NCI-H128 (cell line): ENCODE measurements around the gene CD2AP.
"Not testable (repeated sequence)": the region's sequence is repeated elsewhere in the genome, so short reads cannot be mapped to it uniquely, and the experiment has no call there.

Experiments used
- DNase-seq: peaks from one replicate; lab custom pipeline; 2025; ENCODE audit not compliant: unreplicated experiment; lab: John Stamatoyannopoulos, UW

The CD2AP gene

GRCh38 chr6:47456536-47456975, 21.0 kb upstream of the CD2AP start:
- DNase-seq, result no peak

GRCh38 chr6:47457370-47457769, 20.2 kb upstream of the CD2AP start:
- DNase-seq, result no peak

- no peak for DNase-seq
Observed at GRCh38 chr6:47464052-47464451, 13.5 kb upstream of the CD2AP start.

GRCh38 chr6:47465117-47465516, 12.5 kb upstream of the CD2AP start:
- no peak for DNase-seq

- no peak for DNase-seq
Observed at GRCh38 chr6:47471911-47472310, 5.7 kb upstream of the CD2AP start.

- no peak for DNase-seq
Observed at GRCh38 chr6:47473791-47474346, 3.7 kb upstream of the CD2AP start.

- no peak for DNase-seq
Observed at GRCh38 chr6:47475319-47475816, 2.2 kb upstream of the CD2AP start.

- no peak for DNase-seq
Observed at GRCh38 chr6:47476781-47477496, 650 bp upstream of the CD2AP start.

GRCh38 chr6:47478233-47479139, 897 bp downstream of the CD2AP start:
- no peak for DNase-seq

- DNase-seq, result no peak
Observed at GRCh38 chr6:47479140-47479508, 1.5 kb downstream of the CD2AP start.

- DNase-seq, result no peak
Observed at GRCh38 chr6:47479874-47480273, 2.3 kb downstream of the CD2AP start.

GRCh38 chr6:47481213-47481612, 3.6 kb downstream of the CD2AP start:
- DNase-seq, result not testable (repeated sequence)

- DNase-seq, result no peak
Observed at GRCh38 chr6:47481806-47482205, 4.2 kb downstream of the CD2AP start.

- DNase-seq, result no peak
Observed at GRCh38 chr6:47483516-47483852, 5.9 kb downstream of the CD2AP start.

GRCh38 chr6:47483853-47484546, 6.4 kb downstream of the CD2AP start:
- DNase-seq, result no peak

GRCh38 chr6:47484616-47485015, 7.0 kb downstream of the CD2AP start:
- DNase-seq, result no peak

- DNase-seq, result no peak
Observed at GRCh38 chr6:47485083-47485482, 7.5 kb downstream of the CD2AP start.

GRCh38 chr6:47485491-47486135, 8.0 kb downstream of the CD2AP start:
- no peak for DNase-seq

GRCh38 chr6:47489995-47490394, 12.4 kb downstream of the CD2AP start:
- no peak for DNase-seq

GRCh38 chr6:47490676-47491075, 13.1 kb downstream of the CD2AP start:
- no peak for DNase-seq

- DNase-seq, result no peak
Observed at GRCh38 chr6:47492355-47492754, 14.8 kb downstream of the CD2AP start.
